GM18867 (cell line): ENCODE data around the gene PLA2G2C.
"Not testable (repeated sequence)": the region's sequence is repeated elsewhere in the genome, so short reads cannot be mapped to it uniquely, and the experiment has no call there.

Source experiments
- ATAC-seq: cut with Tn5 transposase; IDR thresholded peaks from one replicate; pipeline ENCODE4 v1.9.1; 2021; ENCODE audit warnings: mild to moderate bottlenecking, moderate library complexity; ENCODE audit not compliant: unreplicated experiment

PLA2G2C gene

GRCh38 chr1:20138346-20138745 is 48.0 kb downstream of the PLA2G2C start:
- ATAC-seq: no peak

DNA sequence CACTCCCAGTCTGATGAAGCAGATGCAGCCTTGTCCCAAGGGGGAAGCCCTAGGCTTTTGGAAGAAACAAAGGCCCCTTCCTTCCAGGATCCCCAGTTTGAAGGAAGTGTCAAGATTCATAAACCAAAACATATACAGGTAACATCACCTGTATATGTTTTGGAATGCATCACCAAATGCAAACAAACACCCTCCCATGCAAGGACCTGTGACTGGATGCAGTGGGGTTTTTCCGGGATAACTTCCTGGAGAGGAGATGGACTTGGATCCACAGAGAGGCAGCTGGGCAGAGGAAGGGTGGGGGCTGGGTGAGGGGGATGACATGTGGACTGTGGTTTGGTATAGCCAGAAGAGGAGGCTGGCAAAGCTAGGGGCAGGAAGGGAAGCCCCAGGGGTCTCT is 48.7 kb downstream of the PLA2G2C start:
- ATAC-seq: no peak

- no peak for ATAC-seq
Measured at GRCh38 chr1:20137055-20137454, 49.3 kb downstream of the PLA2G2C start.

DNA sequence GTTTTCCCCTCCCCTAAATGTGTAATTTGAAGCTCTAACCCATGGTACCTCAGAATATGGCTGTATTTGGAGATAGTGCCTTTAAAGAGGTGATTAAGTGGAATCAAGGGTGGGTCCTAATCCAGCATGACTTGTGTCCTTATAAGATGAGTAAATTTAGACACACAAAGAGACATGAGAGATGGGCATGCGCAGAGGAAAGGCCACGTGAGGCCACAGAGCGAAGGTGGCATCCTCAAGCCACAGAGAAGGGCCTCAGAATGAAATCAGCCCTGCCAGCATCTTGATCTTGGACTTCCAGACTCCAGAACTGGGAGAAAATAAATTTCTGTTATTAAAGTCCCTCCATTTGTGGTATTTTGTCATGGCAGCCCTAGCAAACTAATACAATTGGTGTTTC is 50.1 kb downstream of the PLA2G2C start:
- ATAC-seq: no peak

GRCh38 chr1:20134995-20135394 is 51.3 kb downstream of the PLA2G2C start:
- ATAC-seq: no peak

GRCh38 chr1:20130518-20130917 is 55.8 kb downstream of the PLA2G2C start:
- not testable (repeated sequence) for ATAC-seq

GRCh38 chr1:20126806-20127440 is 59.4 kb downstream of the PLA2G2C start:
- ATAC-seq: no peak

DNA sequence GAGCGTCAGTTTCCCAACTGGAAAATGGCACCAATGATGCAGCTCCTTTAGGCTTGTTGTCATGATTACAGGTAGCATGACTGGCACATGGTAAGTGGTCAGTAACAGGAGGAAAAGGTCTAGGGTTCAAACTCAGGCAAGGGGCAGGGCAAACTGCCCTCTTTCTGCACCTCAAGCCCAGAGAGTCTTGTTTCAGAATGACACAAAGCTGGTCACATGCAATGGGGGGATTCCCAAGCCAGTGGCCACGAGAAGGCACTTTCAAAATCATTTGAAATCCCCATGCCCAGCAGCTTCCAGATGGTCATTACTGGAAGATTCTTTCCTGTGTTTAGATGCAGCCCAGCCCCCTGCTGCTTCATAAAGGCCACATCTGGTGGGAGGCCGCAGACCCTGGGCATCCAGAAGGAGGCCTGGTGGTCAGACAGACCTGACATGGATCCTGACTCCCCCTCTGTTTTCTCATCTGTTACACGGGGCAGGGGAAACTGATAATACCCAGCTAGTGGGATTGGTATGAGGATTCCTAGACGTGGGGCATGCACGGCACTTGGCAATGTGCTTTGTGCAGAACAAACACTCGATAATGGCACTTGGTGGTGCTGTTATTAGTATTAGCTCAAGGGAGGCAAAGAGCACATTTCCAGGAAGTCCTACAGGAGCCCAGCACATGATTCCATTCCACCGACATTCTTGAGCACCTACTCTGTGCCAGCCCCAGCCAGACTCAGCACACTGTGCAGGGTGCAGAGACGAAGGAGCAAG is 60.1 kb downstream of the PLA2G2C start:
- no peak for ATAC-seq

DNA sequence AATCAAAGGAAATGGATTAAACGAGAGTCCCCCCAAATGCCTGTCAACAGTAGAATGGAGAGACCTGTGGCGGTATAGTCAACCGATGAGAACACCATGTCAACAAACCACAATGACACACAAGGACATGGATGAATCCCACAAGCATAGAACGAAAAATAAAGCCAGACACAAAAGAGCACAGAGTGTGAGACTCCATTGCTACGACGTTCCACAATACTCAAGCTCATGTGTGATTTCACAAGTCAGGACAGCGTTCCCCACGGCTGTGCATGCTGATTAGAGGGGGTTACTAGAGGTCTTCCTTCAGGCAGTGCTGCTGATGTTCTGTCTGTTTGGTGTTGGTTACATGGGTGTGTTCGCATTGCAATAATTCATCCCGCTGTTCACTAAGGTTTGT is 61.2 kb downstream of the PLA2G2C start:
- no peak for ATAC-seq

DNA sequence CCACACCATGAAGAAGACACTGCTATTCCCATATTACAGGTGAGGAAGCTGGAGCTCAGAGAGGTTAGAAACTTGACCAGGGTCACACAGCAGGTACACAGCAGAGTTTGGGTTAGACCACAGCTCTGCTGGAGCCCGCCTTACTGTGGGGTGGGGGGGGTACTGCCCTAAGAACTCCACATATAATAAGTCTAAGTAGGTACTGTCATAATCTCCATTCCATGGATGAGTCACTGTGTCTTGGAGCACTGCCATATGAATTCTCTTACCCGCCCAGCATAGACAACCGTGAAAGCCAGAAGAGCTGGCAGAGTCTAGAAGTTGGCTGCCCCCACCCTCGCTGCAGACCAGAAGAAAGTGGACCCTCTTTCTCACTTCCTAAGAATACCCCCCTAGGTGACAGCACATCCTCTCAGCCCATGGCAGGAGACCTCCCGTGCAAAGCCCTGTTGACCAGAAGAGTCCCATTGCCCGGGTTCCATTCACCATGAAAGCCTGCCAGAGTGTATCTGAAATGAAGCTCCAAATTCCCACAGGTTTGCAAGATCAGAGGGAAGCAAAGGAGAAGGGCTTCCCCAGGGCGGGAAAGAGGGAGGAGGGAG is 61.8 kb downstream of the PLA2G2C start:
- no peak for ATAC-seq

DNA sequence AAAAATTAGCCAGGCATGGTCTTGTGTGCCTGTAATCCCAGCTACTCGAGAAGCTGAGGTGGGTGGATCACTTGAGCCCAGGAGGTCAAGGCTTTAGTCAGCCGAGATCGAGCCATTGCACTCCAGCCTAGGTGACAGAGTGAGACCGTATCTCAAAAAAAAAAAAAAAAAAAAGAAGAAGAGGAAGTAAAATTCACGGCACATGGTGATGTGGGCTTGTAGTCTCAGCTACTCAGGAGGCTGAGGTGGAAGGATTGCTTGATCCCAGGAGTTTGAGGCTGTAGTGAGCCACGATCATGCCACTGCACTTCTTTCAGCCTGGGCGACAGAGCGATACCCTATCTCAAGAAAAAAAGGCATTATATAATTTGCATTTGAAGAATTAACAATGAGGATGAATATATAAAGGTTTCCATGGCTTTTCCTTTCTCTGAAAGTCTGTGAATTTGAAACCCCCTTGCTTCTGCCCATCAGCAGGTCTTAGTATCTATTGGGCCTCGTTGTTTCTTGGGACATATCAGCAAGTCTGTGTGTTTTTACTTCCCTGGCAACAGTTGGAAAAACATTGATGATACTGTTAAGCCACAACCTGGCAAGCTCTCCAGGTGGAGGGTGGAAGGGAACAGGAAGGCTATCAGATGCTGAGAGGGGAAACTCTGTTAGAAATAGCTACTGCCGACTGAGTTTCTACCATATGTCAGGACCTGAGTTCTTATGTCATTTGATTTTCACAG is 62.4 kb downstream of the PLA2G2C start:
- ATAC-seq: no peak

GRCh38 chr1:20120796-20121195 is 65.5 kb downstream of the PLA2G2C start:
- ATAC-seq: no peak

- no peak for ATAC-seq
Measured at GRCh38 chr1:20119347-20119746, 67.0 kb downstream of the PLA2G2C start, which contains the start of gene PLA2G2D. TSS of gene PLA2G2D (minus strand) at chr1:20119536. CDS start at chr1:20119498, 38 bp downstream.

GRCh38 chr1:20117236-20117635 is 69.1 kb downstream of the PLA2G2C start:
- no peak for ATAC-seq

GRCh38 chr1:20115916-20116315 is 70.4 kb downstream of the PLA2G2C start:
- no peak for ATAC-seq

DNA sequence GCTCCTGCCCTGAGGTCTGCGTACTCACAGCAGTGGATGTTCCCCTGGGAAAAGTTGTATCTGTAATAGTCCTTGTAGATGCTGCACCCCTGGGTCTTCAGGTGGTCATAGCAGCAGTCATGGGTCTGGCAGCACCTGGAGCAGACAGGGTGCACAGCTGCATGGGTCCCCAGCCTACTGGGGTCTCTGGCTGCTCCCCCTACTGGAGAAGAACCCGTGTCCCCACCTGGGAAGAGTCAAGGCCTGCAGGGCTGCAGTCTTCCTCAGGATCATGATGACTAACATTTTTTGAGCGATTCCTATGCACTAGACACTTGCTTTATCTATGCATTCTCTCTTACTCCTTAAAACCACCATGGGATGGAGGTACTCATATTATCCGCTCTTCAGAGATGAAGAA is 70.8 kb downstream of the PLA2G2C start:
- ATAC-seq: no peak

DNA sequence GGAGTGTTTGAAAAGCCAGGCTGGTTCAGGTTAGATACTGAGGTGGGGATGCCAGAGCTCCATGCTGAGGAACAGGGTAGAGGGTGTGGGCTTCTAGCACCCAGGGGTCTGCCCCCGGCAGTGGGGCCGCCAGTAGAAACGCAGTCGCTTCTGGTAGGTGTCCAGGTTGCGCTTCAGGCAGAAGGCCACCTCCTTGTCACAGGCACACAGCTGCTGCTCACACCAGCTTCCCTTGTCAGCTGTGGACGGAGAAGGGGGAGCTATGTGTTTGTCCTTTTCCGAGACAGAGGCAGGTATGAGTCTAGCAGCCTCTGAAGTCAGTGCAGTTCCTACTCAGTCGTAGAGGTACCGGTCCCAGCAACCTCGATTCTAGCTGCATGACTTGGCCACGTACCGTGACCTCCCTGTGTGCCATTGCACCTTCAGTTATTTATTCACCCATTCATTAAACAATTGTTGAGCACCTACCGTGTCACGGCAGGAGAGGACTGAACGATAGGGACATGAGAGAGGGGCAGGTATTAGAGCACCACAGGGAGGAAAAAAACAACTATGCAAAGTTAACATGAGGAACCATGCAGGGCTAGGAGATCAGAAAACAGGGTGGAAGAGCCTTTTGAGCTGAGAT is 72.2 kb downstream of the PLA2G2C start:
- ATAC-seq: no peak
